GM18517 (cell line): ENCODE results near the gene ZNF740.
"Not testable (repeated sequence)": the region's sequence is repeated elsewhere in the genome, so short reads cannot be mapped to it uniquely, and the experiment has no call there.

Source experiments
- ATAC-seq: cut with Tn5 transposase; IDR thresholded peaks from one replicate; pipeline ENCODE4 v1.9.1; 2021; ENCODE audit warnings: mild to moderate bottlenecking, moderate library complexity; ENCODE audit not compliant: unreplicated experiment

ZNF740 gene

GRCh38 chr12:53193985-53194716 lies 13.6 kb downstream of the ZNF740 start:
- ATAC-seq, result no peak

GRCh38 chr12:53194973-53195372 lies 14.5 kb downstream of the ZNF740 start:
- no peak for ATAC-seq

GRCh38 chr12:53195516-53196420 lies 15.2 kb downstream of the ZNF740 start:
- ATAC-seq, result no peak

- no peak for ATAC-seq
Observed at GRCh38 chr12:53196486-53196885, 16.0 kb downstream of the ZNF740 start.

GRCh38 chr12:53197011-53197640 lies 16.6 kb downstream of the ZNF740 start:
- ATAC-seq, result no peak

GRCh38 chr12:53198486-53199110 lies 18.1 kb downstream of the ZNF740 start:
- ATAC-seq, result no peak

GRCh38 chr12:53199700-53200099 lies 19.2 kb downstream of the ZNF740 start:
- peak; percentile 7 for ATAC-seq

GRCh38 chr12:53200107-53200457 lies 19.6 kb downstream of the ZNF740 start:
- ATAC-seq, result peak; percentile 30

GRCh38 chr12:53200458-53201176 lies 20.1 kb downstream of the ZNF740 start:
- peak; percentile 52 for ATAC-seq

- ATAC-seq, result no peak
Observed at GRCh38 chr12:53201177-53201541, 20.6 kb downstream of the ZNF740 start.

GRCh38 chr12:53201639-53202038 lies 21.1 kb downstream of the ZNF740 start:
- no peak for ATAC-seq

GRCh38 chr12:53202316-53202715 lies 21.8 kb downstream of the ZNF740 start:
- ATAC-seq, result not testable (repeated sequence)

GRCh38 chr12:53204351-53204750 lies 23.8 kb downstream of the ZNF740 start:
- ATAC-seq, result no peak

- peak; percentile 65 for ATAC-seq
Observed at GRCh38 chr12:53205747-53206419, 25.4 kb downstream of the ZNF740 start.

- ATAC-seq, result no peak
Observed at GRCh38 chr12:53207042-53207441, 26.5 kb downstream of the ZNF740 start, which contains the start of gene ITGB7. Gene ITGB7 (minus strand): TSS chr12:53207251. CDS start chr12:53200443, 6,808 bp downstream.

- ATAC-seq, result no peak
Observed at GRCh38 chr12:53208435-53208834, 27.9 kb downstream of the ZNF740 start.

- peak; percentile 40 for ATAC-seq
Observed at GRCh38 chr12:53208877-53209463, 28.4 kb downstream of the ZNF740 start.

- ATAC-seq, result no peak
Observed at GRCh38 chr12:53210843-53211242, 30.3 kb downstream of the ZNF740 start.
